ENCODE results near the gene TM9SF4.
A peak's percentile ranks its signal among the peaks of the same experiment; 100 is the strongest.

TM9SF4 gene, protein sequence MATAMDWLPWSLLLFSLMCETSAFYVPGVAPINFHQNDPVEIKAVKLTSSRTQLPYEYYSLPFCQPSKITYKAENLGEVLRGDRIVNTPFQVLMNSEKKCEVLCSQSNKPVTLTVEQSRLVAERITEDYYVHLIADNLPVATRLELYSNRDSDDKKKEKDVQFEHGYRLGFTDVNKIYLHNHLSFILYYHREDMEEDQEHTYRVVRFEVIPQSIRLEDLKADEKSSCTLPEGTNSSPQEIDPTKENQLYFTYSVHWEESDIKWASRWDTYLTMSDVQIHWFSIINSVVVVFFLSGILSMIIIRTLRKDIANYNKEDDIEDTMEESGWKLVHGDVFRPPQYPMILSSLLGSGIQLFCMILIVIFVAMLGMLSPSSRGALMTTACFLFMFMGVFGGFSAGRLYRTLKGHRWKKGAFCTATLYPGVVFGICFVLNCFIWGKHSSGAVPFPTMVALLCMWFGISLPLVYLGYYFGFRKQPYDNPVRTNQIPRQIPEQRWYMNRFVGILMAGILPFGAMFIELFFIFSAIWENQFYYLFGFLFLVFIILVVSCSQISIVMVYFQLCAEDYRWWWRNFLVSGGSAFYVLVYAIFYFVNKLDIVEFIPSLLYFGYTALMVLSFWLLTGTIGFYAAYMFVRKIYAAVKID

DNA sequence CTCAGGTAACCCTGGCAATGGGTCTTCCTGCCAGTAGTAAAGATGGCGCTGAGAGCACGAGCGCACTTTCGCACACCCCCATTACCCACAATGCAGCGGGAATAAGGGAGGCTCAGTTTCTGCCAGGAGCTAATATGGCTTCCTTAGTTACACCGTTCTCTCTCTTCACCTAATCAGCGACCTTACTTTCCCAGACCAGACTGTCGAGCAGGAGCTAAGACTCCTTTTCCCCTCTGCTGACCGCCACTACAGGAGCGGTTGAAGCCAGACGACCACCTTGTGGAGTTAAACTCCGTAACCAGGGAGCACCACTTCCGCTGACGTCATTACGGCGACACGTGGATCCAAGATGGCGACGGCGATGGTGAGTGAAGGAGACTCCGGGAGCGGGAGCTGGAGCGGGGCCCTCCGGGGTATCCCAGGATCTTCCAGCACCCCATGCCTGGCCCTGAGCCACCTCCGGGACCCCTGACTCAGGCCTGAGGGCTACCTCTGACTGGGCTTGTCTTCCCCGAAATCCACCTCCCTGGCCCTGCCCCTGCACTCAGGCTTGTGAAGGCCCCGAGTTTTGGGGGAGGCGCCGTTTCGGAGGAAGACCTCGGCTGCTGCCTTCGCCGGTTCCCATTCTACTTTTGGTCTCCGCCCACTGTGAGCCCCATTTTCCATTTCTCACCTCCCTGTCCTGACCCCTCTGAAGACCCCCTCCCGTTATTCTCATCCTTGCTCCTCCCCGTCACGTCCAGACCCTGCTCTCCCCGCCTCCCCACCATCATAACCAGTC is at the start of gene TM9SF4:
TM9SF4 (plus strand) TSS at position 323 of the 781 bp plus-strand sequence; CDS start at position 350, 27 bp downstream.
- Mint-ChIP-seq H3K27ac (peak within 1 kb of the TSS; percentile 93), H3K4me3 (peak within 1 kb of the TSS; percentile 97), H3K27me3 (no peaks in the 10 kb centered on the region), H3K36me3 (ENCODE audit: low read depth) (peaks cover 15% of the 10 kb centered on the region), H3K9me3 (no peaks in the 10 kb centered on the region), H3K4me1 (ENCODE audit: low read depth) (peaks cover 47% of the 10 kb centered on the region)
- intact Hi-C loops (cut with micrococcal nuclease), result loop anchor here (1.0 to 10.0 kb wide), 2 partner anchors 98 to 545 kb away; partner anchors contain the start of genes PLAGL2 and POFUT1

DNA sequence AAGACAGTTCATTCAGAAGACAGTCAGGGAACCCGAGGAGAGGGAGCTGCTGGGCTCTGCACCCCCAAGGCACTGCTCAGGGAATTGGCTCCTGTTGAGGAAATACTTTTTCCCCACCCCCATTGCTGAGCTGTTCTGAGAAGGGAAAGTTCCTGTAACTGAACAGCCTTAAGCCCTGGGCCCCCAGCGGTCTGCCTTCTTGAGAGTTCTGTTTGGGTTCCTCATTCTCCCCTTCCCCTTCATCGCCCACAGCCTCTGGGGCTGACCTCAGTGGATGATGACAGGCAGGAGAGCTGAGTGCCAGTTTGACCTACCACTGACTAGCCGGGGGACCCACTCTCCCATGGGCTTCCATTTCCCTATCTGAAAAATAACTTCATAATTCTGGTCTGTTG is 46.7 kb upstream of the TM9SF4 start:
- H3K27me3 Mint-ChIP-seq, result no peaks in the 10 kb centered on the region
- H3K36me3 Mint-ChIP-seq (ENCODE audit: low read depth), result peaks cover 97% of the 10 kb centered on the region
- peaks cover 96% of the 10 kb centered on the region for H3K4me1 Mint-ChIP-seq (ENCODE audit: low read depth)
- H3K9me3 Mint-ChIP-seq, result no peaks in the 10 kb centered on the region
- peak overlapping the region; percentile 72 for H3K4me3 Mint-ChIP-seq
- H3K27ac Mint-ChIP-seq, result peak overlapping the region; percentile 87
- intact Hi-C loops (cut with micrococcal nuclease), result no loop called here

DNA sequence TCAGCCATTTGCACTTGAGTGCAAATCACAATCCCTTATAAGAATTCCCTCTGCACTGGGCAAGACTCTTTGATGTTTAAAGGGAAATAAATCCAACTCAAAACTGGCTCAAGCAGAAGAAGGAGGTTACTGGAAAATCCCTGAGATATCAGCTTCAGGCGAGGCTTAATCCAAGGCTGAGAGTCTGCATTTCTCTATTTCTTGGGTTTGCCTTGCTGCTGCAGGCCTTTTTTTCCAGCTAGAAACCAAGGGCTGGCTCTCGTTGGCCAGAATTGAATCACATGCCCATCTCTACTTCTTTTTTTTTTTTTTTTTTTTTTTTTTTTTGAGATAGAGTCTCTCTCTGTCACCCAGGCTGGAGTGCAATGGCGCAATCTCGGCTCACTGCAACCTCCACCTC is 45.8 kb upstream of the TM9SF4 start:
- intact Hi-C loops (cut with micrococcal nuclease), result no loop called here
- Mint-ChIP-seq H3K36me3 (ENCODE audit: low read depth) (peaks cover 88% of the 10 kb centered on the region), H3K9me3 (no peaks in the 10 kb centered on the region), H3K27me3 (no peaks in the 10 kb centered on the region), H3K4me3 (peak overlapping the region; percentile 72), H3K27ac (peak overlapping the region; percentile 87), H3K4me1 (ENCODE audit: low read depth) (peaks cover 87% of the 10 kb centered on the region)

DNA sequence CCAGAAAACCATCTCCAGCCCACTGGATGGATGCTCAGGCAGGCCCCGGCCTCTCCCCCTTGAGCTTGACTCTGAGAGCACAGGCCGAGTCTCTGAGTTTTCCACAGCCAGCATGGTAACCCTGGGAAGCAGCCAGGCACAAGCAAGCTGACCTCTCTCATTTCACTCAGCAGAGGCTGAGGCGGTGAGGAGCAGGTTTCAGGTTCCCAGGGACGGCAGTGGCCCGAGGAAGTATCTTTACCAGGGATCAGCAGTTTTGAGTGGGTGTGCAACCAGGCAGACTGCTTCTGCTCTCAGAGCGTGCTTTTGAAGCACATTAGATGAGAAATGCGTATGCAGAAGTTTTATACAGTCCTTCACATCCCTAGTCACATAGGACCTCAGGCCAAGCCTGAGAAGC is 44.8 kb upstream of the TM9SF4 start:
- Mint-ChIP-seq H3K27me3 (no peaks in the 10 kb centered on the region), H3K4me3 (peak overlapping the region; percentile 45), H3K9me3 (no peaks in the 10 kb centered on the region), H3K4me1 (ENCODE audit: low read depth) (peaks cover 84% of the 10 kb centered on the region), H3K36me3 (ENCODE audit: low read depth) (peaks cover 86% of the 10 kb centered on the region), H3K27ac (peak overlapping the region; percentile 87)
- intact Hi-C loops (cut with micrococcal nuclease), result loop anchor here (5.0 kb wide), 1 partner anchor 32 kb away; no protein-coding TSS in a partner anchor

DNA sequence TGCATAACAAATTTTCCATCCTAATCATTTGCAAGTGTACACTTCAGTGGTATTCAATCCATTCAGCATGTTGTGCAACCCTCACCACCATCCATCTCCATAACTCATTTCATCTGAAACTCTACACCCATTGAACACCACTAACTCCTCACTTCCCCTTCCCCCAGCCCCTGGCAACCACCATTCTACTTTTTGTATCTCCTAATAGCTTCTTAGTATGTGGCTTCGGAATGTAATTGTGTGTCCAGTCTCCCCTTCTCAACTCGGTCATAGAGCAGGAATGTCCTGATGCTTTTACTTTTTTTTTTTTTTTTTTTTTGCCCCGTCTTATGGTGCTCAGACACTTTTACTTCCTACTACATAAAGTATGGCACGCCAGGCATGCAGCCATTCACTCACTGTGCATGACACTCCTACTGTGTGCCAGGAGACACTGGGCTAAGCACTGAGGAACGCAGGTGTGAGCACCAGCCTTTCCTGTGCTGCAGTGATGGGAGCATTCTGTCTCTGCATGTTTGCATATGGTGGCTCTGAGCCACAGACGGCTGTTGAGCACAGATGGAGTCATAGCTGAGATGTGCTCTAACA is 42.2 kb upstream of the TM9SF4 start:
- intact Hi-C loops (cut with micrococcal nuclease), result loop anchor here (5.0 kb wide), 1 partner anchor 35 kb away; no protein-coding TSS in a partner anchor
- H3K4me1 Mint-ChIP-seq (ENCODE audit: low read depth), result peaks cover 83% of the 10 kb centered on the region
- no peaks in the 10 kb centered on the region for H3K9me3 Mint-ChIP-seq
- peaks cover 86% of the 10 kb centered on the region for H3K36me3 Mint-ChIP-seq (ENCODE audit: low read depth)
- H3K27ac Mint-ChIP-seq, result peak overlapping the region; percentile 87
- H3K4me3 Mint-ChIP-seq, result peak overlapping the region; percentile 30
- no peaks in the 10 kb centered on the region for H3K27me3 Mint-ChIP-seq

DNA sequence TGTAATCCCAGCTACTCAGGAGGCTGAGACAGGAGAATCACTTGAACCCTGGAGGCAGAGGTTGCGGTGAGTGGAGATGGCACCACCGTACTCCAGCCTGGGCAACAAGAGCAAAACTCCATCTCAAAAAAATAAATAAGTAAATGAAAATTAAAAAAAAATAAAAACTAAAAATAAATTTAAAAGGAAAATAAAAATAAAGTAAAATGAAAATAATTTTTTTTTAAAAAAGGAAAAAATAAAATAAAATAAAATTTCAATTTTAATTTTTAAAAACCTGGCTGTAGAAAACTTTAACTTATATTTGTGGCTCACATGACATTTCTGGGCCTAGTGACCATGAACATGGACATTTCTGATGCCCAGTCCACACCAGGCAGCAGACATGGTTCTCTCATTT is 41.3 kb upstream of the TM9SF4 start:
- no peak overlapping the region for H3K4me3 Mint-ChIP-seq
- H3K27me3 Mint-ChIP-seq, result no peaks in the 10 kb centered on the region
- peaks cover 83% of the 10 kb centered on the region for H3K4me1 Mint-ChIP-seq (ENCODE audit: low read depth)
- H3K27ac Mint-ChIP-seq, result peak overlapping the region; percentile 87
- intact Hi-C loops (cut with micrococcal nuclease), result loop anchor here (1.0 to 5.0 kb wide), 3 partner anchors 9 to 36 kb away; partner anchors contain the start of gene HCK
- no peaks in the 10 kb centered on the region for H3K9me3 Mint-ChIP-seq
- H3K36me3 Mint-ChIP-seq (ENCODE audit: low read depth), result peaks cover 86% of the 10 kb centered on the region

DNA sequence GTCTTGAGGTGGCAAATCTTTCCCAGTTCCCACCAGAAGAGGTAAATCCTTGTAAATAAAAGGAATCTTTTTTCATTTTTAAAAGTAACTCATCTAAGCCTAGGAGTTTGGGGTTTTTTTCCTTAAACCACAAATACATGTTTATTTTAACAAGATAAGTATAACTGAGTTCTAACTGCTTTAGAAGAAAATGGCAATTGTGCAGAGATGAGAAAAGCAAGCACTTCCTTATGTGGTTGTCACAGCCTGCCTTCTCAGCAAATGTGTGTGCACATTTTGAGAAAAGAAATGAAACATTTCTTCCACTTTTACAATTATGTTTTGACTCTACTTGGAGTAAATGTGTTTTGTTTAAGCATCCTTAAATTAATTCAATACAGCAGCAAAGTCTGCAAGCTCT is 39.8 kb upstream of the TM9SF4 start:
- peak overlapping the region; percentile 87 for H3K27ac Mint-ChIP-seq
- H3K4me1 Mint-ChIP-seq (ENCODE audit: low read depth), result peaks cover 82% of the 10 kb centered on the region
- H3K36me3 Mint-ChIP-seq (ENCODE audit: low read depth), result peaks cover 89% of the 10 kb centered on the region
- intact Hi-C loops (cut with micrococcal nuclease), result loop anchor here (2.0 to 5.0 kb wide), 2 partner anchors 17 to 37 kb away; partner anchors contain the start of gene HCK
- H3K9me3 Mint-ChIP-seq, result no peaks in the 10 kb centered on the region
- no peaks in the 10 kb centered on the region for H3K27me3 Mint-ChIP-seq
- peak overlapping the region; percentile 34 for H3K4me3 Mint-ChIP-seq

DNA sequence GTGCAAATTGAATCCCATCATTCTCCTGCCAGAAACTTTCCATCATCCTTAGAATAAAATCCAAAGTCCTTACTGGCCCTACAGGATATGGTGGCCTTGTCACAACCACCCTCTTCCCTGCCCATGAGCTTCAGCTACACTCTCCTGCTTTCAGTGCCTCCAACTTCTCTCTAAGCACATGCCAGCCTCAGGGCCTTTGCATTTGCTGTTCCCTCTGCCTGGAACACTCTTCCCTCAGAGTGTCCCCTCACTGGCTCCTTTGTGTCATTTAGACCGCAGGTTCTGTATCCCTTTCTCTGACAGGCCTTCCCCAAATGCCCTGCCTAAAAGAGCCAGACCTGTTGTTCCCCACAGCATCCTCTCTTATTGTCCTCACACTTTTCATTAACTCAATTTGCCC is 39.2 kb upstream of the TM9SF4 start:
- H3K27ac Mint-ChIP-seq, result peak overlapping the region; percentile 87
- intact Hi-C loops (cut with micrococcal nuclease), result no loop called here
- H3K4me1 Mint-ChIP-seq (ENCODE audit: low read depth), result peaks cover 83% of the 10 kb centered on the region
- no peaks in the 10 kb centered on the region for H3K9me3 Mint-ChIP-seq
- peaks cover 89% of the 10 kb centered on the region for H3K36me3 Mint-ChIP-seq (ENCODE audit: low read depth)
- H3K4me3 Mint-ChIP-seq, result peak overlapping the region; percentile 34
- H3K27me3 Mint-ChIP-seq, result no peaks in the 10 kb centered on the region

DNA sequence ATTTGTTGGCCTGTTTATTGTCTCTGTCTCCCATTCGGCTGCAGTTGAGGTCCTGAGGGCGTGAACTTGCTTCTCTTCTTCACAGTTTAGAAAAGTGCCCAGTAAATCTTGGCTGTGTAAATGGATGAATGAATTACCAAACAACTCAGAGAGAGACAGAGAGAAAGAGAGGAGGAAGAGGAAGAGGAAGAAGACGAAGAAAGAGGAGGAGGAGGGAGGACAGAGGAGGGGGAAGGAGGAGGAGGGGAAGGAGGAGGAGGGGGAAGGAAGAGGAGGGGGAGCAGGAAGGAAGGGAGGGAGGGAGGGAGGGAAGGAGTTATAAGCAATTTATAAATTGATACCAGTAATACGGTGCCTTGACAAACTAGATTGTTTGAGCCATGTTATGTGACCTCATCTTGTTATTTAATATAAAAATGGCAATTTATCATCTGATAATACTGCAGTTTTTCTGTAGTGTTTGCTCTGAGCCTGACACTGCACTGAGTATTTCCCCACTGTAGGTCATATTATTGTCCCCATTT is 38.8 kb upstream of the TM9SF4 start:
- peaks cover 83% of the 10 kb centered on the region for H3K4me1 Mint-ChIP-seq (ENCODE audit: low read depth)
- peak overlapping the region; percentile 87 for H3K27ac Mint-ChIP-seq
- no peak overlapping the region for H3K4me3 Mint-ChIP-seq
- peaks cover 89% of the 10 kb centered on the region for H3K36me3 Mint-ChIP-seq (ENCODE audit: low read depth)
- intact Hi-C loops (cut with micrococcal nuclease), result no loop called here
- no peaks in the 10 kb centered on the region for H3K9me3 Mint-ChIP-seq
- no peaks in the 10 kb centered on the region for H3K27me3 Mint-ChIP-seq

DNA sequence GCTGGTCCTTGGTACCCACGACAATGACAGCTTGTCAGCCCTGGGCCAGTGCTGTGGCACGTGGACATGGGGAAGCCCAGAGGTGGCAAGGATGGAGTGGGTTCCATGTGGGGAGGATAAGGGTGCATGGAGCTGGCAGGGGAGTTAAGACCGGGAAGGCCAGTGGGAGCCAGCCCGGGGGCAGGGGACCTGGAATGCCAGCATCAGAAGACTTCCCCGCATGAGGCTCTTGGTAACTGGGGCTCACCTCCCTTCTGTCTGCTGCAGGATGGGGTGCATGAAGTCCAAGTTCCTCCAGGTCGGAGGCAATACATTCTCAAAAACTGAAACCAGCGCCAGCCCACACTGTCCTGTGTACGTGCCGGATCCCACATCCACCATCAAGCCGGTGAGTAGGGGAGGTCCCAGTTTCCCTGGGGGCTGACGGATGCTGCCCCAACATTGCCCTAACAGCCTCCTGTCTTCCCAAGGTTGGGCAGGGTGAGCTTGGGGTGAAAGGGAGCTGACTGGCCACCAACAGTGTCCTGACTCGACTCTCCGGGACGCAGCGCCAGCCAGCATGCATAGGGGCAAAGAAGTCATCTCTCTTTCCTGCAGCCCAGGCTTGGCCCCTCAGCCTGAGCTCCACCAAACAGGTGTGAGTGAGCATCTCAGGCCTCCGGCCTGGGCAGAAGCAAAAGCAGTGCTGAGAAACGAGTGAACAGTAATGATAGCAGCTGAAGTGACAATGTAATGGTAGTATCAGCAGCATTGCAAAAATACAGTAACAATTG is 37.9 kb upstream of the TM9SF4 start:
- Mint-ChIP-seq H3K9me3 (no peaks in the 10 kb centered on the region), H3K4me3 (no peak overlapping the region), H3K36me3 (ENCODE audit: low read depth) (peaks cover 89% of the 10 kb centered on the region), H3K27me3 (no peaks in the 10 kb centered on the region), H3K27ac (peak overlapping the region; percentile 66), H3K4me1 (ENCODE audit: low read depth) (peaks cover 83% of the 10 kb centered on the region)
- intact Hi-C loops (cut with micrococcal nuclease), result no loop called here

DNA sequence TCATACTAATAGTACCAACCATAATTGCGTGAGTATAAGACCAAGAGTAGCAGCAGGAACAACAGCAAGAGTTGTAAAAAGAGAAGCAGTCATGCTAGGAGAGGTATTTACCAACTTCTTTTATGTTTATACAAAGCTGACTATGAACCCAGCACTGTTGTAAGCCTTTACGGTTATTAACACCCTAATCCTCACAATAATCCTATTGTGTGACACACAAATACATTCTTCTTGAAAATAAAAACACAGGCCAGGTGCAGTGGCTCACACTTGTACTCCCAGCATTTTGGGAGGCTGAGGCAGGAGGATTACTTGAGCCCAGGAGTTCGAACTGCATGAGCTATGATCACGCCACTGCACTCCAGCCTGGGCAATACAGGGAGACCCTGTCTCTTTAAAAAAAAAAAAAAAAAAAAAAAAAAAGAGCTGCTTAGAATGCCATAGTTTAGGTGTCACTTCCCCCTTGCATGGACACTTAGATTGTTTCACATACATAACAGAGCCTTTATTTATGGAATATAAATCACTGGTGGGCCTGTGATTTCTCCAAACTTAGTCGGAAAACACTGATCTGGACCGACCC is 37.3 kb upstream of the TM9SF4 start:
- H3K36me3 Mint-ChIP-seq (ENCODE audit: low read depth), result peaks cover 89% of the 10 kb centered on the region
- H3K9me3 Mint-ChIP-seq, result no peaks in the 10 kb centered on the region
- peak overlapping the region; percentile 66 for H3K27ac Mint-ChIP-seq
- no peaks in the 10 kb centered on the region for H3K27me3 Mint-ChIP-seq
- no peak overlapping the region for H3K4me3 Mint-ChIP-seq
- peaks cover 83% of the 10 kb centered on the region for H3K4me1 Mint-ChIP-seq (ENCODE audit: low read depth)
- intact Hi-C loops (cut with micrococcal nuclease), result no loop called here

DNA sequence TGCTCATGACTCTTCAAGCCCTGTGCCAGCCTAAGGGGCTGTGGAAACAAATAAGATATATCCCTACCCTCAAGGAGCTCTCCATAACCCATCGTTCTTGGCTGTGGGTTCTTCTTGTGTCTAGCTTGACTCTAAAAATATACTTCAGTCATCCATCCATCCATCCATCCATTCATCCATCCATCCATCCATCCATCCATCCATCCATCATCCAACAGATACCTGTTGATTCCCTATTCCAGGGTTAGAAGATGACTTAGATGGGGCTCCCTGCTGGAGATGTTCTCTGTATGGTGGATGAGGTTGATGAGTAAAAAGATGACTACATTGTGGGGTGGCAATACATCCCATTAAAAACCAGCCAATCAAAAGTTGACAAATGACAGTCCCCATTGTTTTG is 34.0 kb upstream of the TM9SF4 start:
- Mint-ChIP-seq H3K4me3 (no peak overlapping the region), H3K9me3 (no peaks in the 10 kb centered on the region), H3K27ac (peak overlapping the region; percentile 59)

More for the DNA sequence above, 34.0 kb upstream of the TM9SF4 start:
- intact Hi-C loops (cut with micrococcal nuclease), result loop anchor here (5.0 kb wide), 1 partner anchor 33 kb away; no protein-coding TSS in a partner anchor
- H3K36me3 Mint-ChIP-seq (ENCODE audit: low read depth), result peaks cover 100% of the 10 kb centered on the region
- H3K27me3 Mint-ChIP-seq, result no peaks in the 10 kb centered on the region
- peaks cover 92% of the 10 kb centered on the region for H3K4me1 Mint-ChIP-seq (ENCODE audit: low read depth)
